ENCODE results near the gene TCEANC.

GRCh38 chrX:13693341-13693961, 40.5 kb downstream of the TCEANC start:
- no peak for TF ChIP-seq JUN (IDR thresholded peaks at IDR 0.05)
- TF ChIP-seq NR3C1 (IDR thresholded peaks at IDR 0.05), result no peak
- TF ChIP-seq CTCF (IDR thresholded peaks at IDR 0.05), result no peak
- TF ChIP-seq FOSL2 (IDR thresholded peaks at IDR 0.05), result no peak
- TF ChIP-seq FOSL2 (CRISPR knock-in tag; IDR thresholded peaks at IDR 0.05), result no peak
- TF ChIP-seq RAD21 (conservative IDR thresholded peaks at IDR 0.05 in 1 of 2, IDR thresholded peaks at IDR 0.05 in 1 of 2), result no peak
- no peak for TF ChIP-seq CHD2 (IDR thresholded peaks at IDR 0.05; ENCODE audit: low read length, partially characterized antibody)
- TF ChIP-seq SREBF2 (IDR thresholded peaks at IDR 0.05), result no peak

Data from A549 (cell line).